HL-60 (cell line): ENCODE results near the gene L1TD1.
"Not testable (repeated sequence)": the region's sequence is repeated elsewhere in the genome, so short reads cannot be mapped to it uniquely, and the experiment has no call there.

Experiments
- DNase-seq, 2 experiments: peaks; one replicate each; pipeline ENCODE4 v3.0.0-alpha.2; 2010 to 2020; ENCODE audit warnings: low read depth in 1 of 2, low spot score in 1 of 2
- H3K27ac ChIP-seq: fragments of 250-450 bp; sonication (Bioruptor Pico); replicated peaks from 2 replicates; pipeline ENCODE4 v1.5.1; 2020; ENCODE audit warnings: mild to moderate bottlenecking, moderate library complexity
- H3K27me3 ChIP-seq: fragments of 250-450 bp; sonication (Bioruptor Pico); 2 replicates; pipeline ENCODE4 v1.5.1; 2021; ENCODE audit warnings: mild to moderate bottlenecking, moderate library complexity; ENCODE audit not compliant: insufficient read depth, poor library complexity, severe bottlenecking
- H3K4me3 ChIP-seq: replicated peaks from 2 replicates; pipeline ENCODE4 v1.5.1; 2011; ENCODE audit warnings: mild to moderate bottlenecking, control low read depth, low read length; ENCODE audit not compliant: insufficient read depth
- CTCF ChIP-seq: IDR thresholded peaks from one replicate; pipeline ENCODE4 v1.5.1; 2011; ENCODE audit warnings: low read length, control low read depth, inconsistent platforms; ENCODE audit not compliant: insufficient read depth
- GABPA ChIP-seq: IDR thresholded peaks from 2 replicates; pipeline ENCODE4 v1.6.1; 2012; ENCODE audit warnings: low read depth
- POLR2AphosphoS5 ChIP-seq: IDR thresholded peaks from 2 replicates; pipeline ENCODE4 v1.6.1; 2012; ENCODE audit warnings: low read depth
- REST ChIP-seq: IDR thresholded peaks from 2 replicates; pipeline ENCODE4 v1.6.1; 2012; ENCODE audit warnings: low read depth; ENCODE audit not compliant: insufficient replicate concordance
- SPI1 ChIP-seq: IDR thresholded peaks from 2 replicates; pipeline ENCODE4 v1.6.1; 2012; ENCODE audit warnings: low read depth, mild to moderate bottlenecking, borderline replicate concordance

The L1TD1 gene

DNA sequence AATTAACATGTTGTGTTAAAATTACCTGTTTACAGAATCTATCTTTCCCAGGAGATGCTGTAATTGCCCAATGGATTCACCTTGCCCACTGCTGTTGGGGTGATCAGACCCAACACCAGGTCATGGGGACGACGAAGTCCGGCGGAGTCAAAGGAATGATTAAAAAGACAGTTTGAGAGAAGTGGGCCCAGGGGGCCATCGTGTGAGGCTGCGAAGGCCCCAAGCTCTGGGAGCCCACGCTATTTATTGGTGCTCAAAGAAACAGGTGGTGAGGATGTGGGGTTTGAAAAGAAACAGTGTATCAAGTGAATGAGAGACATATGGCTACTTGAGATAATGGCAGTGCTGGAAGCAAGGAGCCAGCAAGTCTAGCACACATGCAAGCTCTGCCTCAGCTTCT is 16.3 kb upstream of the L1TD1 start:
- Histone ChIP-seq H3K27me3 (no peaks in the 10 kb centered on the region), H3K27ac (no peak overlapping the region), H3K4me3 (no peak overlapping the region)
- TF ChIP-seq CTCF (no peak), REST (no peak), POLR2AphosphoS5 (no peak)
- no peak for DNase-seq

DNA sequence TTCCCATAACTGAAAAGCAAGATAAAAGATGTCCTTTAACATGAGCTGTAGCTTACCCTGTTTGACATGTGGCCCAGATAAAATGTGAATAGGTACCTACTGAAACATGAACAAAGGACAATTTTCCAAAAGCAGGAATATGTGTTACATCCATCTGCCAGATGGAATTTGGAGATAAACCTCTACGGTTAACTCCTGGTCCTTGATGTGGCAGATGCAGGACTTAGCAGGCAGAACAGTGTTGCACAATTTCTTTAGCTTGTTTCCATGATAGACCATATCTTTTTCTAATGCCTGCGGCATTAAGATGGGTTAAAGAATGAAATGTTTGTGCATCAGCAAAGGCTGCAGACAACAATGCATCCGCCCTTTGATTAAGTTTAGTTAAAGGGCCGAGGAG is 14.6 kb upstream of the L1TD1 start:
- H3K27me3 ChIP-seq, H3K4me3 ChIP-seq, H3K27ac ChIP-seq, DNase-seq: not testable (repeated sequence)

DNA sequence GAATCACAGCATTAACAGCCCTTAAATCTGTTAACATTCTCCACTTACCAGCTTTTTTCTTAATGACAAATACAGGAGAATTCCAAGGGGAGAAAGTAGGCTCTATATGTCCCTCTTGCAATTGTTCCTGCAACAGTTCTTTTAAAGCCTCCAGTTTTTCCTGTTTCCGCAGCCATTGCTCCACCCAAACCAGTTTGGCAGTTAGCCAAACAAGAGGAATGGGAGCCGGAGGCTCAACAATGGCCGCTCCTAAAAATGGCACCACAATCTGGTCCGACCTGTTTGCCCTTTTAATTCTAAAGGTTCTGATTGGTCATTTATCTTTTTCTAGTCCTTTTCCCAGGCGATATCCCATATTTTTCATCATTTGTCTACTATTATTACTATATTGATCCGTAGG is 14.0 kb upstream of the L1TD1 start:
- TF ChIP-seq CTCF (no peak), SPI1 (no peak), REST (no peak), GABPA (no peak), POLR2AphosphoS5 (no peak)
- Histone ChIP-seq H3K27ac (no peak overlapping the region), H3K27me3 (no peaks in the 10 kb centered on the region), H3K4me3 (no peak overlapping the region)
- no peak for DNase-seq

- Histone ChIP-seq H3K4me3 (no peak overlapping the region), H3K27me3 (no peaks in the 10 kb centered on the region), H3K27ac (no peak overlapping the region)
- no peak for DNase-seq
- TF ChIP-seq CTCF (no peak), POLR2AphosphoS5 (no peak), SPI1 (no peak), GABPA (no peak), REST (no peak)
These were observed 13.1 kb upstream of the L1TD1 start for GRCh38 chr1:62181532-62181931.

GRCh38 chr1:62182157-62182556 is 12.5 kb upstream of the L1TD1 start:
- DNase-seq, H3K4me3 ChIP-seq, H3K27ac ChIP-seq, H3K27me3 ChIP-seq: not testable (repeated sequence)

DNA sequence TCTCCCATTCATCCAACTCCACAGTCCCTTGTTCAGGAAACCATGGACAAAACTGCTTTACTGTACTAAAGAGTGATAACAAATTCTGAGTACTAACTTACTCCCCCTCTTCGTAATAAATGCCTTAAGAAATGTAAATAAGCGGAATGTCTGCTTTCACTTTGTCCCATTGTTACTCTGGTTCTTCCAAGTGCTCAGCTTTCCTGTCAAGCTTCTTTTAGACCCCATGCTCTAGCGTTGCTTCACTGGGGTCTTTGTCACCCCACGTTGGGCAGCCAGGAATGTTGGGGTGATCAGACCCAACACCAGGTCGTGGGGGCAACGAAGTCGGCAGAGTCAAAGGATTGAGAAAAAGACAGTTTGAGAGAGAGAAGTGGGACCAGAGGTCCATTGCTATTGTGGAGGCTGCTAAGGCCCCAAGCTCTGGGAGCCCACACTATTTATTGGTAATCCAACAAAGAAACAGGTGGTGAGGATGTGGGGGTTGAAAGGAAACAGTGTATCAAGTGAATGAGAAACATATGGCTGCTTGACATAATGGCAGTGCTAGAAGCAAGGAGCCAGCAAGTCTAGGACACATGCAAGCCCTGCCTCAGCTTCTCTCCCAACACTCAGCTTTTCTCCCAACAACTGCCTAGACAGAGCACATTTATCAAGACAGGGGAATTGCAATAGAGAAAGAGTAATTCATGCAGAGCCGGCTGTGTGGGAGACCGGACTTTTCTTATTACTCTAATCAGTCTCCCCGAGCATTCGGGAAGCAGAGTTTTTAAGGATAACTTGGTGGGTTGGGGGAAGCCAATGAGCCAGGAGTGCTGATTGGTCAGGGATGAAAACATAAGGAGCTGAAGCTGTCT is 11.3 kb upstream of the L1TD1 start:
- H3K4me3 ChIP-seq, H3K27me3 ChIP-seq, DNase-seq, H3K27ac ChIP-seq: not testable (repeated sequence)
